ENCODE results near the gene SLU7. TPM values are rescaled to one million over a fixed set of nuclear protein-coding genes. Genes with fewer than 3 reads are reported as not detected.

The SLU7 gene
- total and polyA plus RNA-seq, 2 of the 4 experiments (the other 2 are of a cell fraction): 15.9 to 34.2 TPM

DNA sequence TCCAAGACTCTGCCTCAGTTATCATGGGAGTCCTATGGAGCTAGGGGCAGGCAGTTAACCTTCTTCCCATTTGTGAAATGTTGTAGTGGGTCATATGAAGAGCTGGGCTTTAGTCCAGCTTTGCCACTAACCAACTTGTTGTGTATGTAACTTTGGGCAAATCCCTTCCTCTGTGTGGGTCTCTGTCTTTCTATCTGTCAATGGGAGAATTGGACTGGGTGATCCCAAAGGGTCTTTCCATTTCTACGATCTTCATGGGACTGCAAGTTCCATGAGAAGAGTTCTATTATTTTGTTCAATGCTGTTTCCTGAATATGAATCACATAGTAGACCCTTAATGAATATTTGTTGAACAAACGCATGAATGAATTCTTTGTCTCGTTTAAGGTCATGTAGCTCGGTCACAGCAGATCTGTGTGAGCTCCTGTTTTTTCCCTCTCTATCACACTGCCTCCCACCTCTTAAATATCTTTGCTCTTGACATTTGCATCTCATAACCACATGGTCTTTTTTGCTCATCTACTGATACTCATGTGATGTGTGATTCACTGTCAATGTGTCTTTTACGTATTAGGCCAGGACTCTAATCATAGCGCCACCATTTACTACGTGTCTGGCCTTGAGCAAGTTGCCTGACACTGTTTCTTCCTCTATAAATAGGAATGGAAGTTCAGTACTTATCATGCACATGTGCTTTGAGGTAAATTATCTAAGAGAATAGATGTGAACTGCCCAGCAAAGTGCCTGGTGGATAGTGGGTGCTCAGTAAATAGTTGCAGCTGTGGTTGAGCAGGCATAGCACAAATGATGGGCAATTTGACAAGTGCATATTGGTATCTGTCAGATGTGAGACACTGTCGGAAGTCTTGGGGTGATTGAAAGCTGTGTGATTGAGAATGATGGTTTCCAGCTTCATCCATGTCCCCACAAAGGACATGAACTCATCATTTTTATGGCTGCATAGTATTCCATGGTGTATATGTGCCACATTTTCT, 40.2 kb upstream of the SLU7 start:
- Histone ChIP-seq H3K4me2 (ENCODE audit: low read depth, low read length) (no peak overlapping the region), H3K9me3 (ENCODE audit: control insufficient read depth, insufficient read depth, low read length) (no peaks in the 10 kb centered on the region), H3K4me1 (ENCODE audit: control insufficient read depth, insufficient read depth, low read length) (peaks cover 8% of the 10 kb centered on the region), H3K36me3 (ENCODE audit: control insufficient read depth, insufficient read depth, low read length) (no peaks in the 10 kb centered on the region), H3K9ac (ENCODE audit: low read depth, low read length) (no peak overlapping the region), H3K23ac (ENCODE audit: low read depth, low read length) (no peak overlapping the region), H3K14ac (replicated peaks; ENCODE audit: low read depth, low read length) (no peak overlapping the region), H3K4me3 (ENCODE audit: insufficient read depth, low read depth, low read length) (no peak overlapping the region), H3K9me1 (ENCODE audit: insufficient read depth, low read length) (peaks cover 3% of the 10 kb centered on the region; the same call in 1 of the 2 replicates), H2AFZ (replicated peaks; ENCODE audit: low read length, poor library complexity) (no peak overlapping the region), H4K20me1 (ENCODE audit: insufficient read depth, low read length) (no peaks in the 10 kb centered on the region), H2BK20ac (ENCODE audit: low read depth, low read length) (no peak overlapping the region), H3K27me3 (ENCODE audit: control insufficient read depth, insufficient read depth, low read length) (peaks cover 6% of the 10 kb centered on the region; the same call in 1 of the 2 replicates), H3K56ac (ENCODE audit: extremely low read depth, insufficient read depth, low read length) (no peak overlapping the region), H2BK15ac (ENCODE audit: low read depth, low read length) (no peak overlapping the region), H3K27ac (ENCODE audit: insufficient read depth, low read length) (no peak overlapping the region), H2AK9ac (replicated peaks; ENCODE audit: low read depth, low read length, poor library complexity) (no peak overlapping the region), H3K18ac (ENCODE audit: low read depth, low read length) (no peak overlapping the region), H4K8ac (ENCODE audit: low read depth in 2 of 2, low read length in 2 of 2) (no peak overlapping the region), H2BK5ac (ENCODE audit: low read depth, low read length, poor library complexity, severe bottlenecking) (no peak overlapping the region), H2BK120ac (ENCODE audit: low read depth, low read length) (no peak overlapping the region), H3K4ac (ENCODE audit: low read depth, low read length) (no peak overlapping the region), H4K5ac (ENCODE audit: low read depth, low read length) (no peak overlapping the region), H2AK5ac (ENCODE audit: low read depth, low read length) (no peak overlapping the region), H3K79me1 (ENCODE audit: low read depth in 1 of 2, low read length in 2 of 2) (no peaks in the 10 kb centered on the region), H4K91ac (ENCODE audit: insufficient read depth, low read depth, low read length) (no peak overlapping the region)
- TF ChIP-seq NFE2L2 (IDR thresholded peaks at IDR 0.05; ENCODE audit: low read depth, low read length) (no peak), FOS (IDR thresholded peaks at IDR 0.05; ENCODE audit: low read depth, low read length) (no peak), CHD1 (IDR thresholded peaks at IDR 0.05; ENCODE audit: low read depth, low read length) (no peak), MAFK (IDR thresholded peaks at IDR 0.05; ENCODE audit: low read depth, low read length) (no peak), RCOR1 (IDR thresholded peaks at IDR 0.05; ENCODE audit: insufficient replicate concordance, low read length) (no peak), RFX5 (IDR thresholded peaks at IDR 0.05; ENCODE audit: low read depth, low read length) (no peak), MXI1 (IDR thresholded peaks at IDR 0.05; ENCODE audit: borderline replicate concordance, low read depth, low read length) (no peak), CEBPB (IDR thresholded peaks at IDR 0.05; ENCODE audit: low read depth, low read length) (no peak), SMC3 (IDR thresholded peaks at IDR 0.05; ENCODE audit: low read depth, low read length) (no peak)
- TF ChIP-seq, protein P1, sequence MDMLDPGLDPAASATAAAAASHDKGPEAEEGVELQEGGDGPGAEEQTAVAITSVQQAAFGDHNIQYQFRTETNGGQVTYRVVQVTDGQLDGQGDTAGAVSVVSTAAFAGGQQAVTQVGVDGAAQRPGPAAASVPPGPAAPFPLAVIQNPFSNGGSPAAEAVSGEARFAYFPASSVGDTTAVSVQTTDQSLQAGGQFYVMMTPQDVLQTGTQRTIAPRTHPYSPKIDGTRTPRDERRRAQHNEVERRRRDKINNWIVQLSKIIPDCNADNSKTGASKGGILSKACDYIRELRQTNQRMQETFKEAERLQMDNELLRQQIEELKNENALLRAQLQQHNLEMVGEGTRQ (IDR thresholded peaks at IDR 0.05; ENCODE audit: low read depth, low read length): no peak
- TF ChIP-seq, protein P2, sequence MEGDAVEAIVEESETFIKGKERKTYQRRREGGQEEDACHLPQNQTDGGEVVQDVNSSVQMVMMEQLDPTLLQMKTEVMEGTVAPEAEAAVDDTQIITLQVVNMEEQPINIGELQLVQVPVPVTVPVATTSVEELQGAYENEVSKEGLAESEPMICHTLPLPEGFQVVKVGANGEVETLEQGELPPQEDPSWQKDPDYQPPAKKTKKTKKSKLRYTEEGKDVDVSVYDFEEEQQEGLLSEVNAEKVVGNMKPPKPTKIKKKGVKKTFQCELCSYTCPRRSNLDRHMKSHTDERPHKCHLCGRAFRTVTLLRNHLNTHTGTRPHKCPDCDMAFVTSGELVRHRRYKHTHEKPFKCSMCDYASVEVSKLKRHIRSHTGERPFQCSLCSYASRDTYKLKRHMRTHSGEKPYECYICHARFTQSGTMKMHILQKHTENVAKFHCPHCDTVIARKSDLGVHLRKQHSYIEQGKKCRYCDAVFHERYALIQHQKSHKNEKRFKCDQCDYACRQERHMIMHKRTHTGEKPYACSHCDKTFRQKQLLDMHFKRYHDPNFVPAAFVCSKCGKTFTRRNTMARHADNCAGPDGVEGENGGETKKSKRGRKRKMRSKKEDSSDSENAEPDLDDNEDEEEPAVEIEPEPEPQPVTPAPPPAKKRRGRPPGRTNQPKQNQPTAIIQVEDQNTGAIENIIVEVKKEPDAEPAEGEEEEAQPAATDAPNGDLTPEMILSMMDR (conservative IDR thresholded peaks at IDR 0.05; ENCODE audit: low read depth, low read length): no peak
- TF ChIP-seq, protein P3, sequence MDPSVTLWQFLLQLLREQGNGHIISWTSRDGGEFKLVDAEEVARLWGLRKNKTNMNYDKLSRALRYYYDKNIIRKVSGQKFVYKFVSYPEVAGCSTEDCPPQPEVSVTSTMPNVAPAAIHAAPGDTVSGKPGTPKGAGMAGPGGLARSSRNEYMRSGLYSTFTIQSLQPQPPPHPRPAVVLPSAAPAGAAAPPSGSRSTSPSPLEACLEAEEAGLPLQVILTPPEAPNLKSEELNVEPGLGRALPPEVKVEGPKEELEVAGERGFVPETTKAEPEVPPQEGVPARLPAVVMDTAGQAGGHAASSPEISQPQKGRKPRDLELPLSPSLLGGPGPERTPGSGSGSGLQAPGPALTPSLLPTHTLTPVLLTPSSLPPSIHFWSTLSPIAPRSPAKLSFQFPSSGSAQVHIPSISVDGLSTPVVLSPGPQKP (IDR thresholded peaks at IDR 0.05; ENCODE audit: borderline replicate concordance, low read depth, low read length): no peak
- ATAC-seq (ENCODE audit: low read depth): no peak
- BruUV-seq (replicated peaks): no TSS peak
- no peak for DNase-seq
- intact Hi-C loops (cut with micrococcal nuclease) (no loop called here), in situ Hi-C loops (cut with MboI; ENCODE audit: low sequenced_read_pairs) (no loop called here), dilution Hi-C loops (cut with HindIII; ENCODE audit: low sequenced_read_pairs, unreplicated experiment) (no loop called here)
- ChIA-PET POLR2A (ENCODE audit: unreplicated experiment) (no interaction called here), CTCF (interaction anchor here (0.9 kb wide), 1 partner anchor 20 kb away, joined by 3 read pairs; no protein-coding TSS in a partner anchor)
- 77% methylated on average over 3 of the region's 8 CpGs; no CpG with 5 or more reads in 1 of the 2 experiments for WGBS, 2 experiments (ENCODE audit: extremely low coverage in 2 of 2, insufficient read length in 1 of 2)

All from IMR-90 (cell line).